HCEC 1CT (cell line): ENCODE data around the gene HSPB9.

Experiments
- DNase-seq: peaks from one replicate; pipeline ENCODE4 v3.0.0-alpha.2; 2017

The HSPB9 gene, protein sequence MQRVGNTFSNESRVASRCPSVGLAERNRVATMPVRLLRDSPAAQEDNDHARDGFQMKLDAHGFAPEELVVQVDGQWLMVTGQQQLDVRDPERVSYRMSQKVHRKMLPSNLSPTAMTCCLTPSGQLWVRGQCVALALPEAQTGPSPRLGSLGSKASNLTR

DNA sequence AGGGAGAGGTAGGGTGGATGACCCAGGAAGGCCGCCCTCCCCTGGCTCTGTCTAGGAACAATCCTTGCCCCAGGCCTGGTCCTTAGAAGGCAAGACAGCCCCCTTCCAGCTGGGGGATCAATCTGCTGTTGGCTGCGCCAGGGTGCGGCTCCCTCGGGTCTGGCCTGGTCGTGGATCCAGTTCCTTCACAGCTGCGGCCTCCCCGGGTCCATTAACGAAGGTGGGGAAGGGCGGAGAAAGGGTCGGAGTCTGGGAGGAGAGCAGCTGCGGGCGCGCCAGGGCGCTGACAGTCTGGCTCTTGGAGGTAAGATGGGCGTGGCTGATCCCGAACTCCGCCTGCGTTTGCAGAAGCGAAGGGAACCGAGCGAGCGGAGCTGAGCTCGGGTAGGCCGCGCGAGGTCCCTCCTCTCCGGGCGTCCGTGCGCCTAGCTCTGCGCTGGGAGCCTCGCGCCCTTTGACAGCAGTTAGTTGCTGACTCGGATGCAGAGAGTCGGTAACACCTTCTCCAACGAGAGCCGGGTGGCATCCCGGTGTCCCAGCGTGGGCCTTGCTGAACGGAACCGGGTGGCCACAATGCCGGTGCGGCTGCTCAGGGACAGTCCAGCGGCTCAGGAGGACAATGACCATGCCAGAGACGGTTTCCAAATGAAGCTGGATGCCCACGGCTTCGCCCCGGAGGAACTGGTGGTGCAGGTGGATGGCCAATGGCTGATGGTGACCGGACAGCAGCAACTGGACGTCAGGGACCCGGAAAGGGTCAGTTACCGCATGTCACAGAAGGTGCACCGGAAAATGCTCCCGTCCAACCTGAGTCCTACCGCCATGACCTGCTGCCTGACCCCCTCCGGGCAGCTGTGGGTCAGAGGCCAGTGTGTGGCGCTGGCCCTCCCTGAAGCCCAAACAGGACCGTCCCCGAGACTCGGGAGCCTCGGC is at the start of gene HSPB9:
HSPB9 (plus strand) TSS at position 434 of the 933 bp plus-strand sequence; CDS start at position 481, 47 bp downstream.
- no peak for DNase-seq

DNA sequence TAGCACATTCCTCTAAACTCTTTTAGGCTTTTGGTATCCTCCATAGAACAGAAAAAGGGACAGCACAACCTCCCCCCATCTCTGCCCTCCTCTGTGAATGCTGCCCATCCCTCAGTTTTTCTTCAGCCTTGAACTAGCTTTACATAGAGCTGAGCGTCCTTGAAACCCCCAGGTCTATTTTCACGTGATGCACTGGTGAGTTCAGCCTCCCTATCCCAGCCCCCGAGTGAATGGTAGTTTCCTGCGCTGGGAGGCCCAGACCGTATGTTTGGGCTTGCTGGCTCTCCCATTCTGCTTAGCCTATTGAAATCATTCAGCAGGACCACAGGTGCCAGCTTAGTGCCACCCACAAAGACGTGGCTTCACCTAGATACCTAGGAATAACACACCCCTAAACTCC is 46.8 kb upstream of the HSPB9 start:
- no peak for DNase-seq

DNA sequence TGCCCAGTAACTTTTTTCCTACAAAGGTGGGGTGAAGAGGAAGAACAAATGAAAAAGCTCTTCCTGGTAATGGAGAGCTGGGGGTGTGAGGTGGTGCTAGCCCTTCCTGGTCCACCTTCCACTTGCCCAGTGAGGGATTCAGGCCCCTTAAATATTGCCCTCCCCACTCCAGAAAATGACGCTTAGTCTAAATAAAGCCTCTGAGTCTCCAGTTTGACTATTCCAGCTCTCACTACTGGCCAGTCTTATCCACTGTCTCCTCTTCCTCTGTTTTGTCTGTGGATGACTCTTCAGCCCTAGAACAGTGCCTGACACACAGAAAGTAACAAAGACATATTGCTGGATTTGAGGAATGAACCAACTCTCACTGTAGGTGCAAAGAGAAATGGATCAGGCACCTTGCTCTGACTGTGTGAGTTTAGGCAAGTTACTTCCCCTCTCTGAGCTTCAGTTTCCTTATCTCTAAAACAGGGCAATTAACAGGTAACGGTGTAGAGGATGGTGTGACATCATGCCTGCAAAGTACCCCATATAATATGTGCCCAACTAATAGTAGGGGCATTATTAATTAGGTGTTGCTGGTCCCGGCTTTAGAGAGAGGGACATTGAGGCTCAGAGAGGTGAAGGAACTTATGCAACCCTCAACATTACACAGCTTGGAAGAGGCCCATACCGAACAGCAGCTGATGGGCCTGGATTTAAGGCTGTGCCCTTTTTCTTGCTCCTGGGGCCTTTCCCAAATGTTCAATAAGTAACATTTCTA is 45.6 kb upstream of the HSPB9 start:
- DNase-seq: no peak

DNA sequence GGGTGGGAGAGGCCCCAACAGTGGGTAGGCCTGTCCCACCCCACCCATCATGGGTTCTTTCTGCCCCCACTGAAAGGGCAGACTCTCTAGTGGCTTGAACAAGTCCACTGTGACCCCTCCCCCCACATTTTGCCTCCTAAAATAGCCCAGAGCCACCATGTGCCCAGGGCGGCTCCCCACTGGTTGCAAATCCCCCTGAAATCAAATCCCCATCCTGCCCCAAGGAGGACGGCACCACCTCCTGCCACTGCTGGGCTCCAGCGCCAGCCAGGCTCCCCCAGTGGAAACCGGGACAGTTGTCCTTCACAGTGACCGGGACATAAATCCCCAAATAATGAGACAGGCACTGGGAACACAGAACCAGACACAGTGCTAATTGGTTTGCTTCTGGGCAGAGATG is 44.8 kb upstream of the HSPB9 start:
- DNase-seq: no peak

DNA sequence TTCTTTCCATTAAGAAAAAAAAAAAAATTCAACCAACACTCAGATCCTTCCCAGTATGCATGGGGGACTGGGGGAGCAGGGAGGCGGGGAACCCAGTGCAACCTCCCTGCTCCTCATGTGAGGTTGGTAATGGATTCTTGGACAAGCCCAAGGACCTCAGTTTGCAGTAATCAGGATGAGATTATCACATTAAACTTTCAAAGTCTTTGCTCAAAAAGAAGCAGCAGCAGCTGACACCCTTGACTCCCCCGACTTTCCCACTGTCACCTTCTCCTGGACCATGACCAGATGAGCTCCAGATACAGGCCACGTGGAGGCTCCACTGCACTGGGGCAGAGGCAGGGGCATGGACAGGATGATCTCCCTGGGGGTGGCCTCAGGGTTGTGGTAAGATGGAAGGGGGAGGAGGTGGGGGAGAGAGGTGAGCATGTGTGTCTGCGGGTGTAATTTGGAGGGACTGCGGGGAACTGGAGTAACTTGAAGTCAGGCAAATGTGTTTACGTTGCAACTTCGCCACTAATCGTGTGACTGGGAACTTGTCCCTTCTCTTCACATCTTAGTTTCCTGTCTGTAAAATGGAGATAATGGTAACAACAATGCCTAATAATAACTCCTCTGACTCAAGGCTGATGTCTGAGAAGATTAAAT is 44.1 kb upstream of the HSPB9 start:
- DNase-seq: no peak

DNA sequence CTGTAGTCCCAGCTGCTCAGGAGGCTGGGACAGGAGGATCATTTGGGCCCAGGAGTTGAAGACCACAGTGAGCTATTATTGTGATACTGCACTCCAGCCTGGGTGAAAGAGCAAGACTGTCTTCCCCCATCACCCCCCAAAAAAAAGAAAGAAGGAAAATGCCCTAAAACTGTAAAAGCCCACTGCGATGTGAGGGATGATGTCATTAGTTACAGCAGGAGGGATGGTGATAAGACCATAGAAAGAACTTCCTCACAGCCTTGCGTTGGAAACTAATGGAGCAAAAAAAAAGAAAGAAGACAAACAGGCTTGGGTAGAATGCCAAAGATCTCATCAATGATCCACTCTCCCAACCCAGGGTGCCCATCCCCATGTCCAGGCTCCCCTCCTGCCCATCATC is 43.1 kb upstream of the HSPB9 start:
- DNase-seq: no peak

DNA sequence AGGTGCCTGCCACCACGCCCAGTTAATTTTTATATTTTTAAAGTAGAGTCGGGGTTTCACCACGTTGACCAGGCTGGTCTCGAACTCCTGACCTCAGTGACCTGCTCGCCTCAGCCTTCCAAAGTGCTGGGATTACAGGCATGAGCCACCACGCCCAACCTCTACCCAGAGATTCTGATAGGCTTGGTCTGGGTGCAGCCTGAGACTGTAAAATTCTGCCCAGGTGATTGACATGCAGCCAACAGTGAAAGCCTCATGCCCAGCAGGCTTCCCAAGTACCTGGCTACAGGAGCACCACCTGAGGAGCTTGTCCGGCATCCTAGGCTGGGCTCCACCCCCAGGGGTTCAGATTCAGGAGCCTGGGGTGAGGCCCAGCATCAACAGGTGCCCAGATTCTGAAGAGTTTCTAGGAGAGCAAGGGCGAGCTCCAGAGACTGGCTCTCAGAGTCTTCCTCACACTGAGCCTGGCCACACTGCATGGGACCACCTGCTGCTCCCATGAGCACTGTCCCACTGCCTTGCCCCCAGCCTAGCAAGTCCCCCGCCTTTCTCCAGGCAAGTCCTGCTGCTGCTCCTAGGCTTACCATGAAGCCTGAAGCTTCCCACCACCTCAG is 41.0 kb upstream of the HSPB9 start:
- no peak for DNase-seq

DNA sequence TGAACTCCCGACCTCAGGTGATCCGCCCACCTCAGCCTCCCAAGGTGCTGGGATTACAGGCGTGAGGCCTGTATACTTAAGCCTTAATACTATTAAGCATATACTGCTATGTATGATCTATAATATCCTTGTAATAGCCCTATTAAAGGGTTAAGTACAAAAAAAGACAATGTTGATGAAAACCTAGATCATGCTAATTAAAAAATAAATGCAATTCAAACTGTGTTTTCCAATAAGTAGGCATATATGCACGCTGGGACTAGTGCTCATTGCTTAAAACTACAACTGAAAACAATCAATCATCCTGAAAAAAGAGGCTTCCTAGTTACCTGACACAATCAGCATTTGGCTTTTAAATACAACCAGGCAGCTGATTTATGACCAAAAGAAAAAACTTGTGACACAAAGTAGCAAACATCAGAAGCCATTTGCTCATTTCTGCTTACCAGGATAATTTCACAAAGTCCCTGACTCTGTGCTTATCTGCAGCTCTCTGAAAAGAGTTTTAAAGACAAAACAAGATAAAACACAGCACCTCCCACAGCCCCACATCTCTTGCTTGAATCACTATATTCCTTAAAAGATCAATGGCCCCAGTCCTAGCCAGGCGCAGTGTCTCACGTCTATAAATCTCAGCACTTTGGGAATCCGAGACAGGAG is 35.4 kb upstream of the HSPB9 start:
- DNase-seq: no peak

DNA sequence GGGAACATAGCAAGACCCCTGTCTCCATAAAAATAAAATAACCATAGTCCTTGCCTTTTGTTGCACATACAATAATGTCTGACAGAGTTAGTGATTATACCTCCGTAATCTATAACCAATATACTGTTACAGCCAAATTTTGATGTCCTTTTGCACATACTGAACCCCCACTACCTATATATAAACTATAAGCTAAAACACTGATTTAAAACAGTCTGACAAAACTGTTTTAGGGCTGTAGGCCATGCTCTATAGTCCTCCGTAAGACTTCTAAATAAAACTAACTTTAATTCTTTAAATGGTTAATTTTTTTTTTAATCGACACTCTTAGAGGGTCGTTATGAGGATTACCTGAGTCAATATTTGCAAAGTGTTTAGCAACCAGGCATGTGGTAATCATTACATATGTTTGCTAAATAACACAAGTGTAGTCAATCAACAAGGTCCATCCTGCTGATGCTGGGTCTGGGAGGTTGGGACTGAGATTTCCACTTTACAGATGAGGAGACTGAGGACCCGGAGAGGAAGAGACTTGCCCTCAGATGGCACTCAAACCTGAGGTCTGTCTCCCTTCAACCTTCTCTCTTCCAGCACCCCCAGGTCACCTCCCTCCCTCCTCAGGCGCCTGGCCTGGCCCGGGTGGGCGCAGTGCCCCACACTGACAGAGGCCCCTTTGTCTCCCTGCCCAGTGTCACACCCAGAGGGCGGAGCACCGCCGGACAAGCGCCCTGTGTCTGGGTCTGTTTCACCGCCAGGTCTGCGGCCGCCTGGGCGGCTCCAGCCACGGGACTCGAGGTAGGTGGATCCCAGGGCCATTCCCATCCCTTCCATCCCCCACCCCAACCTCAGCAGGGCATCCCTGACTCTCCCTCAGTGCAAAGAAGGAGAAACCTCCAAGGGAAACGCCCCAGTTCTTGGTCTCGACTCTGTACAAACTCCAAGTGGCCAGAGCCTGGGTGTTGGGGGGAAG is 34.6 kb upstream of the HSPB9 start:
- DNase-seq: no peak

DNA sequence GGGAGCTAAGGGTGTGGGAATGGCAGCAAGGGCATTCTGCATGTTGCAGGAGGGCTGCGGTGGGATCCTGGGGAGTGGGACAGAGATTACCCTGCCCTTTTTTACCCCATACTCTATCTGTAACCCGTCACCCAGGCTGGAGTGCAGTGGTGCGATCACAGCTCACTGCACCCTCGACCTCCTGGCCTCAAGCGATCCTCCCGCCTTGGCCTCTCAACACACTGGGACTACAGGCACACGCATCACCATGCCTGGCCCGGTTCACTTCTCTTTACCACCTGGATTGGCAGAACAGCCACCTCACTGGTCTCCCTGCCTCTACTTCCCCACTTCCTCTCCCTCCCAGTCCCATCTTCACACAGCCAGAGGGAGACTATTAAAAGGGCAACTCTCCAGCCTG is 33.9 kb upstream of the HSPB9 start:
- no peak for DNase-seq

DNA sequence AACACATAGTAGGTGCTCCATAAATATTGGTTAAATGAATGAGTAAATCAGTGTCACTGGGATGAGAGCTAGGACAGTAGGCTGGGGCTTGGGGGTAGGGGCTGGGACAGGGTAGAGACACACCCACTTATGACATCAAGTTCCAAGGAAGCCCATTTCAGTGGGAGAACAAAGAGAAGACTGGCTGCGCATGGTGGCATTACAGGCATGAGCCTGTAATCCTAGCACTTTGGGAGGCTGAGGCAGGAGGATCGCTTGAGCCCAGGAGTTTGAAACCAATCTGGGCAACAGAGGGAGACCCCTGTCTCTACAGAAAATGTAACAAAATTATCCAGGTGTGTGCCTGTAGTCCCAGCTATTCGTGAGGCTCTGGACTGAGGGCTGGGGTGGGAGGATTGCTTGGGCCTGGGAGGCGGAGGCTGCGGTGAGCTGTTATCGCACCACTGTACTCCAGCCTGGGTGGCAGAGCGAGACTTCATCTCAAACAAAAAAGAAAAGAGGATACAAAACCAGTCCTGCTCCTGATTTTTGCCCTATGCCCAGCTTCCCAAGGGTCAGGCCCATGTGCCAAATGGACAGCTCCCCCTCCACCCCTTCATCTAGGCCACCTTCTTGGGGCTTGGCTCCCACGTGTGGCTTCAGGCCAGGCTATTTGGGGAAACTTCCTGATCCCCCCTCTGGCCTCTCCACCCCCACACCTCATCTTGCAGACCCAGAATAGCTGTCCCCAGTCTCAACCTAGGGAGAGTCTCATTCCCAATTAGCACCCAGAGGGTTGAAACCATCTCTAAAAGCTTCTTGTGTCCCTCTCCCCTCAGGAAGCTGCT is 31.4 kb upstream of the HSPB9 start:
- DNase-seq: no peak

DNA sequence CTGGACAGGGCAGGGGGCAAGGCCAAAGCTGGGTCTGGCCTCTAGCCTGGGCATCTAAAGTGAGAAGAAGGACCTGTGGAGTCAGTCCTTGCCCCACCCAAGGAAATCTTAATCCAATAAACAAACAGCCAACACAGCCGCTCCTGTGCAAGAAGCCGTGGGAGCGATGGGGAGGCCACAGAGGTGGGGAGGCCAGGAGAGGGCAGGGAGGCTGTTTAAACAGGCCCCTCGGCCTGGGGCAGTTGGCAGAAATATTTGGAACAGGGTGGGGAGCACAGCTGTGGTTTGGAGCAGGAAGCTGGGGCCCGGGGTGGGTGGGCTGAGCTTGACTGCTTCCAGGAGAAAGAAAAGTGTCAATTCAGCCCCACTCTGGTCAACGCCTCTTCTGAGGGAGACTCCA is 29.7 kb upstream of the HSPB9 start:
- DNase-seq: no peak

DNA sequence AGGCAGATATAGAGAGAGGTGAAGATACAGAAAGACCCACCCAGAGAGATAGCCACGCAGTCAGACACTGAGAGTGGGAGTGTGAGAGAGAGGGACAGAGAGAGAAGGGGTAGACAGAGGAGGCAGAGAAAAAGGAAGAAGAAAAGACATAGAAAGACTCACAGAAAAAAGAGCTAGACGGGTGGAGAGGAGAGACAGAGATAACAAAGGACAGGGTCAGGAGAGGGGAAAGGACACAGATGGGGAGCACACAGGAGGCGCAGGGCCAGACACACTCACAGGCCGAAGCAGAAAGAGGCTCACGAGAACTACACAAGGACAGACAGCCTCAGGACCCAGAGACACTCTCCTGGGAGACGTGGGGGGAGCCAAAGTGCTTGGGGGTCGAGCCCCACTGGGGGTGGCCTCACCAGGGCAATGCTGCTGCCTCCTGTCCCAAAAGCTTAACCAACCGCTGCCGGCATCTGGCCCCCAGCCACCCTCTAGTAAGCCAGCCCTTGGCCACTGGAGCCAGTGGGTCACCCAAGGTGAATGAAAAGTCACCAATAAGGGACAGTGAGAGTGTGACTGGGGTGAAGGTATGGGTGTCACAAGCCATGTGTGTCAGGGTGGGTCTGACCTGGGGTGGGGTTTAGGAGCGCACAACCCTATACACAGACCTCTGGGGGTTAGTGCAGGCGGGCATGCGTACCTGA is 28.1 kb upstream of the HSPB9 start:
- DNase-seq: no peak

DNA sequence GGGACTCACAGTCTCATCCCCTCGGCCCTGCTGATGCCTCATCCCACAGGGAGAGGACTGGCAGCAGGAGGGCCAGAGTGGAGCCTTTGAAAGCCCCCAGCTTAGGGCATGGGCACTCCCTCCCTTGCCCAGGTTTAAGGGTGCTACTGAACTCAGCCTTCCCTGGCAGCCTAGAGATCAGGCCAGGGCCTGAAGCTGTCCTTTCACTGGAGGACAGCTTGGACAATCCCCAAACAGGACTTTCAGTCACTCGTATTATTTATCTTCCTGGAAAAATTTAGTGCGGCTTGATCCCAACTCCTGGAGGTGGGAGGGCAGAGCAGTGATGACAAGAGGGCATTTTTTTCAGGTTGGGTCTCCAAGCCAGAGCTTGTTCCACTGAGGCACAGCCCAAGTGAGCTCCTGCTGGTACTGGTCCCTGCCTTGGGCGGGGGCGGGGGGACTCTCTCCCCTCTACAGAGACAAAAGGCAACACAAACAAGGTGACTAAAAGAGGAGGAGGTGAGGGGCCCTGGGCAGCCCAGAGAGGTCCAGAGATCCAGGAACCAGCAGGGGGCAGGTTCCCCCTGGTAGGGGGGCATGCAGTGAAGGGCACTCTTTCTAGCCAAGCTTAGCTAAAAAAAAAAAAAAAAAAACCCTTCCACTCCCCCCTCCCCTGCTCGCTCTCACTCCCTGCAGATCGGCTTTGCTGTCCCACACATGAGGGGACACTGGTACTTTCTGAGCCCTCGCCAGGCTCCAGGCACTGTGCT is 26.1 kb upstream of the HSPB9 start:
- no peak for DNase-seq

DNA sequence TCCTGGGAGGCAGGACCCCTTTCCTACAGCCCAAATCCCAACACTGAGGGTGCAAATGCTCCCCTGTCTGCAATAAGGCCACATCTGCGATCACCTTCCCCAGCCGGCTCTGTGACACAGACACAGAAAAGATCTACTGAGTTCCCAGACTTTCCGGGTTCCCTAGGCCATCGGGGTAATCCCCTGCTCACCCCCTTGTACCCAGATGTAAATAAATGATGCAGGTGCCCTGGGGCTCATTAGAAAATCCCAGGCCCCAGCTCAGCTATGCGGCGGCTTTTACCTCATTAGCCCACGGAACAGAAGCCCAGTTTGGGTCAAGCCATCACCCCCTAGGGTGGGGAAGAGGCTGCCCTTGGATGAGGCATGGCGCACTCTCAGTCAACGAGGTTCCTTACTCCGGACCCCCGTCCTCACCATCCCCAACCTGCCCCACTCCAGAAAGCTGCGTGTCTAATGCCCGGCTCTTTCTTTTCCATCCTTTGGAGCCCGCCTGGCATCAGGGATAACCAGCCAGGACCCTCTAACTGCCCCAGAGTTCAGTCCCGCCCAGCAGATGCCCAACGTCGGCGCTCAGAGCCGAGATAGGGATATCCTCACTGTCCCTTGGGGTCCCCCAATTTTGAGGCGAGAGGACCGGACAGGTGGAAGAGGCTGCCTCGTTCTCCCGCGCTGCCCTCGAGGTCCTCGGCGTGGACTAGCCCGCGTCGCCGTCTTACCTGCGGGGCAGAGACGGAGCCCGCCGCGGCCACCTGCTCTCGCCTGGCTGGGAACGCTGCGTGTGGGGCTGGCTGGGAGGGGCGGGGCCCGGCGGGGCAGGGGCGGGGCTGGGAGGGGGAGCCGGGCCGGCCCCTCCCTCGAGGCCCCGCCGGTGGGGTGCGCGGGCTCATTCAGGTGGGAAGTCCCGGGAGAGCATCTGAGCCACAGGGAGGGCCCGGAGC is 24.6 kb upstream of the HSPB9 start, which contains the start of gene ZNF385C:
ZNF385C (minus strand) TSS at position 783 of the 941 bp plus-strand sequence. CDS start 35,417 bp downstream, outside the sequence.
- DNase-seq: no peak

DNA sequence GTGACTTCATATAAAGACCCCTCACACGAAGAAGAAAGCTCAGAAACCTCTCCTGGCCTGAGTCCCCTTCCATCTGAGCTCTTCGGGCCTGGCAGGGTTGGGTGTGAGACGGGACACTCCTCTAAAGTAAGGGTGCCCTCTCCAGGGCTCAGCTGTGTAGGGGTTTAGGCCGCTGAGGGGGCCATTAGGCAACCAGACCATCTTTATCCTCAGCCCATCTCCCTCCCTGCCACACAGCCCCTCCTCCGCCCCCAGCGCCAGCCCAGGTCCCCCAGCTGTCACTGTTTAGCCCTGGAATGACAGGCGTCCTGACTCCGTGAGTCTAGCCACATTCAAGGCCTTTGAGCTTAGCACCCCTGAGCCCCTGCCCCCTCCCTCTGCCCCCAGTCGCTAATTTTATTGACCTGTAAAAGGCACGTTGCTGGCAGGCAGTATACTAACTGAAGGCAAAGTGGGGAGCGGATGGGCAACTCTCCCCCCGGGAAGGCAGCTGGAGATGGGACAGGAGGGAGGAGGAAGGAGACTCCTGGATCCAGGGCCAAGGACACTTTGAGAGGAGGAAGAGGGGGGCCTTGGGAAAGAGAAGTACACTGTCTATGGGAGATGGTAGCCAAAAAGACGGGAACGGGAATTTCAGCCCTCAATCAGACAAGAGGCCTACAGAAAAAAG is 23.7 kb upstream of the HSPB9 start:
- DNase-seq: no peak
